Activated CD4-positive, alpha-beta T cell treated with anti-CD3 and anti-CD28 coated beads, Interleukin-2, amount 50 U/mL, for 4 hours (primary cell): Measurements from ENCODE around the gene ZBTB2.
"Not testable (repeated sequence)": the region's sequence is repeated elsewhere in the genome, so short reads cannot be mapped to it uniquely, and the experiment has no call there.

Experiments used
- DNase-seq, 2 experiments: peaks; one replicate each; pipeline ENCODE4 v3.0.0-alpha.2; 2020

The ZBTB2 gene

GRCh38 chr6:151325075-151326050, 66.0 kb downstream of the ZBTB2 start:
- peak; percentile 3 to 6 for DNase-seq

GRCh38 chr6:151324488-151324825, 66.9 kb downstream of the ZBTB2 start:
- no peak for DNase-seq

- peak; percentile 56 to 60 for DNase-seq
Measured at GRCh38 chr6:151323791-151324487, 67.4 kb downstream of the ZBTB2 start.

- no peak for DNase-seq
Measured at GRCh38 chr6:151322570-151322969, 68.8 kb downstream of the ZBTB2 start.

- DNase-seq: no peak
Measured at GRCh38 chr6:151321438-151321837, 69.9 kb downstream of the ZBTB2 start.

GRCh38 chr6:151320140-151320539, 71.2 kb downstream of the ZBTB2 start:
- no peak for DNase-seq

GRCh38 chr6:151317995-151318365, 73.4 kb downstream of the ZBTB2 start:
- DNase-seq: no peak

GRCh38 chr6:151317103-151317994, 74.0 kb downstream of the ZBTB2 start:
- DNase-seq: no peak

GRCh38 chr6:151315661-151316060, 75.7 kb downstream of the ZBTB2 start:
- not testable (repeated sequence) for DNase-seq
